GM19099 (cell line): Measurements from ENCODE around the gene COLQ.

ENCODE experiments used
- POLR2A ChIP-seq: IDR thresholded peaks from 3 replicates; pipeline ENCODE4 v1.6.1; 2011; ENCODE audit warnings: low read depth; ENCODE audit not compliant: insufficient read length; ENCODE audit errors: extremely low read depth

COLQ gene

DNA sequence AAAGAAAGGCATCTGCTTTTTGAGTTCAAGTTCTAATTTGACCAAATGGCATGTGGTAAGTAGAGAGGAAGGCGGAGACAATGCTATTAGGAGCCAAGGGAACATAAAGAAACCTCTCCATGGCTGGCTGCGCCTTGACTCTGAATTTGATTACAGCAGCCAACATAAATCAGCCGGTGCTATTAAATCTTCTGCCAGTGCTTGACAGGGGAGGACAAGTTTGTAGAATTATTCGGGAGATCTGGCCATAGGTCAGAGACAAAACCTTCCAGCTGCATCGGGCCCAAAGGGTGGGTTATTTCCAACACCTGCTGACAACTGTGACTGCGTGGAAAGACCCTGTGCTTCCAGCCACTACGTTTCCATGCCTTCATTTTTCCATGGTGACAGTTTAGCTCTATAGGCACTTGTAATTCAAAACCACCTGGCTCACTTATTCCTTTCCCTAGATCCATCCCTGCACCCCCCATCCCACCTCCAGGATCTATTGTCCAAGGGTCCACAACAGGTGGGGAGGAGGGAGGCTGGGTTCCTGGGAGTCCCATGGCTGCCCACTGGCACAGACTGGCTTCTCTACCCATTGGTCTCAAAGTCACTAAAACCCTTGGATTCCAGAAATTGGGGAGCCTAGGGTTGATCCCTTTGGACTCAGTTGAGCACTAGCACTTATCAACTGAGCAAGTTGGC, 15.9 kb downstream of the COLQ start:
- no peak for TF ChIP-seq POLR2A

DNA sequence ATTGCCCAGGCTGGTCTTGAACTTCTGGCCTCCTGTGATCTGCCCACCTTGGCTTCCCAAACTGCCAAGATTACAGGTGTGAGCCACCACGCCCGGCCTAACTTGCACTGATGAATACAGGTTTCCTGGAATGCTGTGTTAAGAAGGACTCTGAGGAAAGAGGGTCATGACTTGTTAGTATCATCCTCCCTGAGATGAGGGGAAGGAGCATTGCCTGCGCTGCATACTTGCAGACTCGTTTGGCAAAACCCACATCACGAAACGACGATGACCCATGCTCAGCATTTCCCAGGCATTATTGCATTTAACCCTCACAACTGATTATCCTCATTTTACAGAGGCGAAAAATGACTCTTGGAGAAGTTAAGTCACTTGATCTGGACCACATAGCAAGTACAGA, 18.9 kb downstream of the COLQ start:
- TF ChIP-seq POLR2A, result no peak

- no peak for TF ChIP-seq POLR2A
Measured at GRCh38 chr3:15501126-15501525, 20.4 kb downstream of the COLQ start.

GRCh38 chr3:15500107-15500724, 21.3 kb downstream of the COLQ start:
- no peak for TF ChIP-seq POLR2A

- TF ChIP-seq POLR2A, result no peak
Measured at GRCh38 chr3:15499536-15499935, 22.0 kb downstream of the COLQ start.

DNA sequence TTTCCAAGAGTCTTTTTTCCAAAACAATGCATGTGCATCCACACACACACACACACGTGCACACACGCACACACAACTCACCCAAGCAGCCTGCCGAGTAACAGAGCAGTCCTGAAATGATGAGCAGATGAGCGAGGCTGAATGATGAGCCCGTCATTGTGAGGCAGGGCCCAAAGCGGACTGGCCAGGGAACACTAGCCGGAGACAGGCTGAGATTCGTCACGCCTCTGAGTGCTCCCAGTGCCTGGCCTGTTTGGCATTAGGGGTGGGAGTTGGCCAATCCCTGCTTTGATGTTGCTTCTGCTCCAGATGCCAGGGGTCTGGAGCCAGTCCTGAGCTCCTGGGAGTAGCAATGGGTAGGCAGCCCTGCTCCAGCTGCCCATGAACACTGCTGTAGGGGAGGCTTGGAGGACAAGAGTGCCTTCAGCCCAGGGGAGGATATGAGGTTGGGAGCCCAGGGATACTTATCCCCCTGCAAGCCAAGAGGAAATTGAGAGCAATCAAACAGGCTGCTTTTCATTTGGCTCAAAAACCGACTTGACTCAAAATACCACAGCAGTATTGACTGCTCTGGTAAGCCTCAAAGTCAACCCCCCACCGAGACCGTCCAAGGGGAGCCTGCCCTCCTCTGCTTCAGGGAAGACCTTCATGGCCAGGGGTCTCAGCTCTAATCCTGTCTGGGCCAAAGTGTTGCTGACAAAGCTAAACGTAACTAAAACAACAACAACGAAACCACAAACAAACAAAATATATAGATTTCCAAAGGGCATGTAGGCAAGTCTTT, 22.9 kb downstream of the COLQ start:
- TF ChIP-seq POLR2A, result no peak

GRCh38 chr3:15497964-15498363, 23.5 kb downstream of the COLQ start:
- no peak for TF ChIP-seq POLR2A

DNA sequence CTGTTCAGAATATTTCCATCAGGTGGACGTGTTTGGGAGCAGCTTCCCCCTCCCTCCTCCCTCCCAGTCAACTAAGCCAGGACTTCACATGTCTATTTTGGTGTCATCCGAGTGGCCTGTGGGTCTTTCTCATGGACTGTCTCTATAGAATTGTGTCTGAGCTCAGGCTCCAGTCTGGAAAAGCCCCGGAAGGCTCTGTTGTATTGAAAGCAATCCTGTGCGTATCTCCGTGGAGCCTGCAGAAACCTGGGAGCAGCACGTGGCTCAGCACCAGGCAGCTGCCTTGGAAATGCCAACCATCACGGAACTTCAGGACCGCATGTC, 25.2 kb downstream of the COLQ start:
- no peak for TF ChIP-seq POLR2A

DNA sequence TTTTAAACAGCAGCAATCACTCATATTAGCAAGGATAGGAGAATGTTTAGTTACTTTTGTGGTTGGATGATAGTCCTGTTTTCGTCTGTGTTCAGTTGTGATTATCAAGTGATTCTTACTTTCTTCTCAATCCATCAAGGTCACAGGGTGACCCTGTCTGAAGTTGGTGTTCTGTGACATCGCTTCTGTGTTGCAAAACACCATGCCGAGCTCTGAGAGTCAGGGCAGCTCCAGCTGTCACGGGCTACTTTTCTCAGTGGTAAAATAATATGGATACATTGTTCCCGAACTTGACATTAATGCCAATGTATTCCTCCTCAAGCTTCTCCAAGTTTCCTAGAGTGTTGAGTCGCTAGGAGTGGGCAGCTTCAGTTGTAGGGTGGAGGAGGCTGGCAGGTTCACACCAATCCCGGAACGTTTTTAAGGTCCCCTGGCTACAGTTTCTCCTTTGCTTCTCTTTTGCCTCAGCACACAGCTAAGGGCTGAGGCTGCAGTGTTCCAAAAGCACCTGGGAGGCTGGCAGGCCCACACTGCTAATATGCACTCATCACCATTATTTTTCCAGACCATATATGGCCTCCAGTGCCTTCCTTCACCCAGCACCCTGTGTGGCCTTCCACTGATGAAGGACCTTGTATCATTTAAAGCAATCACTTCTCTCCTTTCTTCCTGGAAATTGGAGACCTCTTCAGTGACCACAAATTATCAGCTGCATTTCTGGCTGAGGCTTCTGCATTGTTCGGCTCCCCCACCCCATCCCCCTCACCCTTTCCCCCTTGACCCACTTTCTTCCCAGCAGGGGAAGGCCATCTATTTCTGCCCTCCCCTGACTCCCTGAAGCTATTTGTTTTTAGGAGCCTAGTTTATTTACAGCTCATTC, 25.8 kb downstream of the COLQ start:
- TF ChIP-seq POLR2A, result no peak

- no peak for TF ChIP-seq POLR2A
Measured at GRCh38 chr3:15493436-15493835, 28.1 kb downstream of the COLQ start.

- TF ChIP-seq POLR2A, result no peak
Measured at GRCh38 chr3:15492847-15493360, 28.6 kb downstream of the COLQ start.

GRCh38 chr3:15491143-15491542, 30.4 kb downstream of the COLQ start:
- TF ChIP-seq POLR2A, result no peak

- no peak for TF ChIP-seq POLR2A
Measured at GRCh38 chr3:15490158-15490557, 31.3 kb downstream of the COLQ start.

GRCh38 chr3:15488002-15488401, 33.5 kb downstream of the COLQ start:
- no peak for TF ChIP-seq POLR2A

- TF ChIP-seq POLR2A, result no peak
Measured at GRCh38 chr3:15486979-15487378, 34.5 kb downstream of the COLQ start.
